Activated CD4-positive, alpha-beta T cell treated with anti-CD3 and anti-CD28 coated beads, Interleukin-2, amount 50 U/mL, for 4 hours (primary cell): Measurements from ENCODE around the gene ITGB7.
A peak's percentile ranks its signal among the peaks of the same experiment; 100 is the strongest.
"Not testable (repeated sequence)": the region's sequence is repeated elsewhere in the genome, so short reads cannot be mapped to it uniquely, and the experiment has no call there.

ENCODE experiments used
- DNase-seq, 2 experiments: peaks; one replicate each; pipeline ENCODE4 v3.0.0-alpha.2; 2020

Gene ITGB7

GRCh38 chr12:53176750-53177149 lies 30.3 kb downstream of the ITGB7 start:
- DNase-seq: no peak

GRCh38 chr12:53174881-53175491 lies 32.1 kb downstream of the ITGB7 start:
- DNase-seq: no peak

GRCh38 chr12:53173085-53173715 lies 33.9 kb downstream of the ITGB7 start:
- no peak for DNase-seq

- DNase-seq: no peak
Measured at GRCh38 chr12:53172352-53172751, 34.7 kb downstream of the ITGB7 start.

GRCh38 chr12:53171725-53172329 lies 35.2 kb downstream of the ITGB7 start:
- DNase-seq: no peak

- DNase-seq: no peak
Measured at GRCh38 chr12:53170876-53171724, 36.0 kb downstream of the ITGB7 start.

GRCh38 chr12:53170215-53170614 lies 36.8 kb downstream of the ITGB7 start:
- no peak for DNase-seq

GRCh38 chr12:53169644-53170043 lies 37.4 kb downstream of the ITGB7 start:
- DNase-seq: no peak

GRCh38 chr12:53166837-53167236 lies 40.2 kb downstream of the ITGB7 start:
- no peak for DNase-seq

- not testable (repeated sequence) for DNase-seq
Measured at GRCh38 chr12:53163008-53163407, 44.0 kb downstream of the ITGB7 start.

- DNase-seq: no peak
Measured at GRCh38 chr12:53161119-53161911, 45.7 kb downstream of the ITGB7 start.

GRCh38 chr12:53160673-53161072 lies 46.4 kb downstream of the ITGB7 start:
- no peak for DNase-seq

GRCh38 chr12:53160000-53160399 lies 47.1 kb downstream of the ITGB7 start:
- no peak for DNase-seq

- DNase-seq: peak; percentile 89 to 91
Measured at GRCh38 chr12:53159195-53159839, 47.7 kb downstream of the ITGB7 start.

- DNase-seq: no peak
Measured at GRCh38 chr12:53152390-53152789, 54.7 kb downstream of the ITGB7 start.

GRCh38 chr12:53151039-53151438 lies 56.0 kb downstream of the ITGB7 start:
- DNase-seq: no peak

- no peak for DNase-seq
Measured at GRCh38 chr12:53147653-53148052, 59.4 kb downstream of the ITGB7 start.

GRCh38 chr12:53147181-53147580 lies 59.9 kb downstream of the ITGB7 start:
- DNase-seq: no peak

- DNase-seq: no peak
Measured at GRCh38 chr12:53145383-53146260, 61.4 kb downstream of the ITGB7 start.

GRCh38 chr12:53143355-53143754 lies 63.7 kb downstream of the ITGB7 start:
- DNase-seq: no peak
